Measurements from ENCODE around the gene CTSE. TPM values are rescaled to one million over a fixed set of nuclear protein-coding genes. Genes with fewer than 3 reads are reported as not detected.

Gene CTSE
- total and polyA plus RNA-seq, 2 of the 4 experiments (the other 2 are of a cell fraction): not detected

DNA sequence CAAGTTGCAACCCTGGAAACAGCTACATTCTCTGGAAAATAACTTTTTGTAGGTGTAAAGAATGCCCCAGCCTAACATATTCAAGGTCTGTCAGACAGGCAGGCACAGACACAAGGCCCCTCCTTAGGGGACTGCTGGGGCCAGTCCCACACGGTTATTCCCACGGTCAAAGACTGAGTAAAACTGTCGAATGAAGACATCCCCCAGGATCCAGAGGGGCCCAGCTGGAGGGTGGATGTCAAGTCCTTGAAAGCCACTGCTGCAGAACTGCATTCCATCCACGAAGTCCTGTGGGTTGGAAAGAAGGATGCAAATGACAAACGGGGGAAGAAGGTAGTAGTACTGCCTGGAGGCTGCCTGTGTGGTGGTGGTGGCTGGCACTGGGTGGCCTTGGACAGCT lies 13.6 kb downstream of the CTSE start:
- H3K9ac ChIP-seq (ENCODE audit: low read depth, low read length): no peak overlapping the region
- H3K9me1 ChIP-seq (ENCODE audit: insufficient read depth, low read length): no peaks in the 10 kb centered on the region
- no peak overlapping the region for H3K23ac ChIP-seq (ENCODE audit: low read depth, low read length)
- intact Hi-C loops (cut with micrococcal nuclease) (no loop called here), in situ Hi-C loops (cut with MboI; ENCODE audit: low sequenced_read_pairs) (no loop called here), dilution Hi-C loops (cut with HindIII; ENCODE audit: low sequenced_read_pairs, unreplicated experiment) (no loop called here)
- no peak overlapping the region for H4K5ac ChIP-seq (ENCODE audit: low read depth, low read length)
- no peak overlapping the region for H2BK20ac ChIP-seq (ENCODE audit: low read depth, low read length)
- H3K79me1 ChIP-seq (ENCODE audit: low read depth in 1 of 2, low read length in 2 of 2): no peaks in the 10 kb centered on the region
- H3K14ac ChIP-seq (replicated peaks; ENCODE audit: low read depth, low read length): no peak overlapping the region
- peaks cover 33% of the 10 kb centered on the region for H3K27me3 ChIP-seq (ENCODE audit: control insufficient read depth, insufficient read depth, low read length)
- ChIA-PET POLR2A (ENCODE audit: unreplicated experiment) (no interaction called here), CTCF (no interaction called here)
- DNase-seq (no peak), ATAC-seq (ENCODE audit: low read depth) (no peak)
- no peaks in the 10 kb centered on the region for H3K4me1 ChIP-seq (ENCODE audit: control insufficient read depth, insufficient read depth, low read length)
- H3K4me2 ChIP-seq (ENCODE audit: low read depth, low read length): no peak overlapping the region
- no peak overlapping the region for H3K18ac ChIP-seq (ENCODE audit: low read depth, low read length)
- no peak overlapping the region for H3K4me3 ChIP-seq (ENCODE audit: insufficient read depth, low read depth, low read length)
- no peak overlapping the region for H2BK120ac ChIP-seq (ENCODE audit: low read depth, low read length)
- H3K4ac ChIP-seq (ENCODE audit: low read depth, low read length): no peak overlapping the region
- no peak overlapping the region for H3K56ac ChIP-seq (ENCODE audit: extremely low read depth, insufficient read depth, low read length)
- TF ChIP-seq CEBPB (IDR thresholded peaks at IDR 0.05; ENCODE audit: low read depth, low read length) (no peak), CHD1 (IDR thresholded peaks at IDR 0.05; ENCODE audit: low read depth, low read length) (no peak), MAZ (IDR thresholded peaks at IDR 0.05; ENCODE audit: borderline replicate concordance, low read depth, low read length) (no peak), BHLHE40 (IDR thresholded peaks at IDR 0.05; ENCODE audit: low read depth, low read length) (no peak), POLR2A (IDR thresholded peaks at IDR 0.05; ENCODE audit: low read depth, low read length) (no peak), MAFK (IDR thresholded peaks at IDR 0.05; ENCODE audit: low read depth, low read length) (no peak), RCOR1 (IDR thresholded peaks at IDR 0.05; ENCODE audit: insufficient replicate concordance, low read length) (no peak), SMC3 (IDR thresholded peaks at IDR 0.05; ENCODE audit: low read depth, low read length) (no peak), USF2 (IDR thresholded peaks at IDR 0.05; ENCODE audit: low read depth, low read length) (no peak), MXI1 (IDR thresholded peaks at IDR 0.05; ENCODE audit: borderline replicate concordance, low read depth, low read length) (no peak), RAD21 (IDR thresholded peaks at IDR 0.05; ENCODE audit: low read length) (no peak), FOS (IDR thresholded peaks at IDR 0.05; ENCODE audit: low read depth, low read length) (no peak), RFX5 (IDR thresholded peaks at IDR 0.05; ENCODE audit: low read depth, low read length) (no peak), NFE2L2 (IDR thresholded peaks at IDR 0.05; ENCODE audit: low read depth, low read length) (no peak)
- TF ChIP-seq, protein P1, sequence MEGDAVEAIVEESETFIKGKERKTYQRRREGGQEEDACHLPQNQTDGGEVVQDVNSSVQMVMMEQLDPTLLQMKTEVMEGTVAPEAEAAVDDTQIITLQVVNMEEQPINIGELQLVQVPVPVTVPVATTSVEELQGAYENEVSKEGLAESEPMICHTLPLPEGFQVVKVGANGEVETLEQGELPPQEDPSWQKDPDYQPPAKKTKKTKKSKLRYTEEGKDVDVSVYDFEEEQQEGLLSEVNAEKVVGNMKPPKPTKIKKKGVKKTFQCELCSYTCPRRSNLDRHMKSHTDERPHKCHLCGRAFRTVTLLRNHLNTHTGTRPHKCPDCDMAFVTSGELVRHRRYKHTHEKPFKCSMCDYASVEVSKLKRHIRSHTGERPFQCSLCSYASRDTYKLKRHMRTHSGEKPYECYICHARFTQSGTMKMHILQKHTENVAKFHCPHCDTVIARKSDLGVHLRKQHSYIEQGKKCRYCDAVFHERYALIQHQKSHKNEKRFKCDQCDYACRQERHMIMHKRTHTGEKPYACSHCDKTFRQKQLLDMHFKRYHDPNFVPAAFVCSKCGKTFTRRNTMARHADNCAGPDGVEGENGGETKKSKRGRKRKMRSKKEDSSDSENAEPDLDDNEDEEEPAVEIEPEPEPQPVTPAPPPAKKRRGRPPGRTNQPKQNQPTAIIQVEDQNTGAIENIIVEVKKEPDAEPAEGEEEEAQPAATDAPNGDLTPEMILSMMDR (conservative IDR thresholded peaks at IDR 0.05; ENCODE audit: low read depth, low read length): no peak
- TF ChIP-seq, protein P2, sequence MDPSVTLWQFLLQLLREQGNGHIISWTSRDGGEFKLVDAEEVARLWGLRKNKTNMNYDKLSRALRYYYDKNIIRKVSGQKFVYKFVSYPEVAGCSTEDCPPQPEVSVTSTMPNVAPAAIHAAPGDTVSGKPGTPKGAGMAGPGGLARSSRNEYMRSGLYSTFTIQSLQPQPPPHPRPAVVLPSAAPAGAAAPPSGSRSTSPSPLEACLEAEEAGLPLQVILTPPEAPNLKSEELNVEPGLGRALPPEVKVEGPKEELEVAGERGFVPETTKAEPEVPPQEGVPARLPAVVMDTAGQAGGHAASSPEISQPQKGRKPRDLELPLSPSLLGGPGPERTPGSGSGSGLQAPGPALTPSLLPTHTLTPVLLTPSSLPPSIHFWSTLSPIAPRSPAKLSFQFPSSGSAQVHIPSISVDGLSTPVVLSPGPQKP (IDR thresholded peaks at IDR 0.05; ENCODE audit: borderline replicate concordance, low read depth, low read length): no peak
- H2AK5ac ChIP-seq (ENCODE audit: low read depth, low read length): no peak overlapping the region
- BruUV-seq (replicated peaks): no TSS peak
- no peaks in the 10 kb centered on the region; the same call in 1 of the 2 replicates for H3K9me3 ChIP-seq (ENCODE audit: control insufficient read depth, insufficient read depth, low read length)
- no peak overlapping the region for H3K27ac ChIP-seq (ENCODE audit: insufficient read depth, low read length)
- no peak overlapping the region for H4K91ac ChIP-seq (ENCODE audit: insufficient read depth, low read depth, low read length)
- WGBS, 2 experiments (ENCODE audit: extremely low coverage in 2 of 2, insufficient read length in 1 of 2): 33% methylated on average over 3 of the region's 5 CpGs; no CpG with 5 or more reads in 1 of the 2 experiments
- no peak overlapping the region for H4K8ac ChIP-seq (ENCODE audit: low read depth in 2 of 2, low read length in 2 of 2)
- H2BK5ac ChIP-seq (ENCODE audit: low read depth, low read length, poor library complexity, severe bottlenecking): no peak overlapping the region
- no peaks in the 10 kb centered on the region for H3K36me3 ChIP-seq (ENCODE audit: control insufficient read depth, insufficient read depth, low read length)
- no peak overlapping the region for H2AFZ ChIP-seq (replicated peaks; ENCODE audit: low read length, poor library complexity)
- H2AK9ac ChIP-seq (replicated peaks; ENCODE audit: low read depth, low read length, poor library complexity): no peak overlapping the region
- no peak overlapping the region for H2BK15ac ChIP-seq (ENCODE audit: low read depth, low read length)
- no peaks in the 10 kb centered on the region for H4K20me1 ChIP-seq (ENCODE audit: insufficient read depth, low read length)
